ENCODE measurements around the gene SPTBN1. TPM values are rescaled to one million over a fixed set of nuclear protein-coding genes. Genes with fewer than 3 reads are reported as not detected.

The SPTBN1 gene
- total and polyA plus RNA-seq, 2 of the 4 experiments (the other 2 are of a cell fraction) = 49.1 to 241 TPM

DNA sequence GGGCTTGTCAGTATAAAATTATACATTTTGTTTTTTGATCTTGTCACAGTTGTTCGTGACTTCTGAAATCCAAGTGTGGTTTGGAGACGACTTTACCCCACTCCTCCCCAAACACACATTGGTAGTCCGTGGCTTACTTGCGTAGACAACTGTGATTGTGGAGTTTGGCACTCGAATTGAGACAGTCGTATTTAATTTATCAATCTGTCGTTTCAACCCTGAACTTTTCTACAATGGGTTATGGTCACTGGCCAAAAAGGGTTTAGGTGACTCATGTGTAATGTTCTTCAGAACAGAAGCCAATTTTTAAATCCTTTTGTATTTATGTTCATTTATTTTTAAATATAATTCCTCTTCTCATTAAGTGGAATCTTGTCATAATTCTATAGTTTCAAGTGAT, 129.9 kb downstream of the SPTBN1 start:
- H3K56ac ChIP-seq (ENCODE audit: extremely low read depth, insufficient read depth, low read length) = no peak overlapping the region
- BruUV-seq (replicated peaks) = no TSS peak
- intact Hi-C loops (cut with micrococcal nuclease) = no loop called here
- H3K4me3 ChIP-seq (ENCODE audit: insufficient read depth, low read depth, low read length) = no peak overlapping the region
- peaks cover 11% of the 10 kb centered on the region for H3K4me1 ChIP-seq (ENCODE audit: control insufficient read depth, insufficient read depth, low read length)
- H2AK9ac ChIP-seq (replicated peaks; ENCODE audit: low read depth, low read length, poor library complexity) = no peak overlapping the region
- H2AFZ ChIP-seq (replicated peaks; ENCODE audit: low read length, poor library complexity) = no peak overlapping the region
- peaks cover 9% of the 10 kb centered on the region for H3K9me1 ChIP-seq (ENCODE audit: insufficient read depth, low read length)
- H3K23ac ChIP-seq (ENCODE audit: low read depth, low read length) = 0 out of 2 replicates have a peak overlapping the region, but pooled peaks have one; percentile 48
- no peaks in the 10 kb centered on the region for H3K9me3 ChIP-seq (ENCODE audit: control insufficient read depth, insufficient read depth, low read length)
- POLR2A ChIA-PET (ENCODE audit: unreplicated experiment) = no interaction called here
- ATAC-seq (ENCODE audit: low read depth) = no peak
- WGBS, 2 experiments (ENCODE audit: extremely low coverage in 2 of 2, insufficient read length in 1 of 2) = no CpG with 5 or more reads among the region's 7 CpGs
- H3K9ac ChIP-seq (ENCODE audit: low read depth, low read length) = no peak overlapping the region
- peak; percentile 55 for DNase-seq
- no peak overlapping the region for H4K5ac ChIP-seq (ENCODE audit: low read depth, low read length)
- H3K14ac ChIP-seq (replicated peaks; ENCODE audit: low read depth, low read length) = no peak overlapping the region; the same call in 1 of the 2 replicates
- peaks cover 2% of the 10 kb centered on the region; the same call in 1 of the 2 replicates for H3K36me3 ChIP-seq (ENCODE audit: control insufficient read depth, insufficient read depth, low read length)
- H4K8ac ChIP-seq (ENCODE audit: low read depth in 2 of 2, low read length in 2 of 2) = no peak overlapping the region
- H2BK15ac ChIP-seq (ENCODE audit: low read depth, low read length) = no peak overlapping the region
- CTCF ChIA-PET = no interaction called here
- H3K18ac ChIP-seq (ENCODE audit: low read depth, low read length) = no peak overlapping the region
- H2BK120ac ChIP-seq (ENCODE audit: low read depth, low read length) = no peak overlapping the region
- peak overlapping the region; percentile 36; the same call in 1 of the 2 replicates for H3K4me2 ChIP-seq (ENCODE audit: low read depth, low read length)
- peaks cover 9% of the 10 kb centered on the region; the same call in 1 of the 2 replicates for H4K20me1 ChIP-seq (ENCODE audit: insufficient read depth, low read length)
- peaks cover 58 to 79% of the 10 kb centered on the region in 2 experiments for H3K79me1 ChIP-seq (ENCODE audit: low read depth in 1 of 2, low read length in 2 of 2)
- H2BK20ac ChIP-seq (ENCODE audit: low read depth, low read length) = no peak overlapping the region
- H3K27ac ChIP-seq (ENCODE audit: insufficient read depth, low read length) = no peak overlapping the region
- no peak overlapping the region for H2BK5ac ChIP-seq (ENCODE audit: low read depth, low read length, poor library complexity, severe bottlenecking)
- no peak for TF ChIP-seq CTCF (conservative IDR thresholded peaks at IDR 0.05; ENCODE audit: low read depth, low read length)
- TF ChIP-seq MXI1 (IDR thresholded peaks at IDR 0.05; ENCODE audit: borderline replicate concordance, low read depth, low read length) = no peak
- no peak for TF ChIP-seq RFX5 (IDR thresholded peaks at IDR 0.05; ENCODE audit: low read depth, low read length)
- no peak for TF ChIP-seq RAD21 (IDR thresholded peaks at IDR 0.05; ENCODE audit: low read length)
- TF ChIP-seq MAZ (IDR thresholded peaks at IDR 0.05; ENCODE audit: borderline replicate concordance, low read depth, low read length) = no peak
- TF ChIP-seq CHD1 (IDR thresholded peaks at IDR 0.05; ENCODE audit: low read depth, low read length) = no peak
- no peak for TF ChIP-seq NFE2L2 (IDR thresholded peaks at IDR 0.05; ENCODE audit: low read depth, low read length)
- TF ChIP-seq CEBPB (IDR thresholded peaks at IDR 0.05; ENCODE audit: low read depth, low read length) = no peak
- TF ChIP-seq, protein P1, sequence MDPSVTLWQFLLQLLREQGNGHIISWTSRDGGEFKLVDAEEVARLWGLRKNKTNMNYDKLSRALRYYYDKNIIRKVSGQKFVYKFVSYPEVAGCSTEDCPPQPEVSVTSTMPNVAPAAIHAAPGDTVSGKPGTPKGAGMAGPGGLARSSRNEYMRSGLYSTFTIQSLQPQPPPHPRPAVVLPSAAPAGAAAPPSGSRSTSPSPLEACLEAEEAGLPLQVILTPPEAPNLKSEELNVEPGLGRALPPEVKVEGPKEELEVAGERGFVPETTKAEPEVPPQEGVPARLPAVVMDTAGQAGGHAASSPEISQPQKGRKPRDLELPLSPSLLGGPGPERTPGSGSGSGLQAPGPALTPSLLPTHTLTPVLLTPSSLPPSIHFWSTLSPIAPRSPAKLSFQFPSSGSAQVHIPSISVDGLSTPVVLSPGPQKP (IDR thresholded peaks at IDR 0.05; ENCODE audit: borderline replicate concordance, low read depth, low read length) = no peak
- TF ChIP-seq POLR2A (IDR thresholded peaks at IDR 0.05; ENCODE audit: low read depth, low read length) = no peak
- no peak for TF ChIP-seq RCOR1 (IDR thresholded peaks at IDR 0.05; ENCODE audit: insufficient replicate concordance, low read length)
- no peak for TF ChIP-seq MAFK (IDR thresholded peaks at IDR 0.05; ENCODE audit: low read depth, low read length)
- no peak for TF ChIP-seq FOS (IDR thresholded peaks at IDR 0.05; ENCODE audit: low read depth, low read length)
- no peak for TF ChIP-seq USF2 (IDR thresholded peaks at IDR 0.05; ENCODE audit: low read depth, low read length)
- H3K4ac ChIP-seq (ENCODE audit: low read depth, low read length) = no peak overlapping the region
- H3K27me3 ChIP-seq (ENCODE audit: control insufficient read depth, insufficient read depth, low read length) = no peaks in the 10 kb centered on the region
- in situ Hi-C loops (cut with MboI; ENCODE audit: low sequenced_read_pairs) = no loop called here
- dilution Hi-C loops (cut with HindIII; ENCODE audit: low sequenced_read_pairs, unreplicated experiment) = no loop called here
- H2AK5ac ChIP-seq (ENCODE audit: low read depth, low read length) = no peak overlapping the region
- no peak overlapping the region for H4K91ac ChIP-seq (ENCODE audit: insufficient read depth, low read depth, low read length)

All from IMR-90 (cell line).